ENCODE data around the gene DIS3L2.
"Not testable (repeated sequence)": the region's sequence is repeated elsewhere in the genome, so short reads cannot be mapped to it uniquely, and the experiment has no call there.

DIS3L2 gene

GRCh38 chr2:232313645-232314044 lies 352.1 kb downstream of the DIS3L2 start:
- DNase-seq: not testable (repeated sequence)

- DNase-seq: no peak
These were observed 353.8 kb downstream of the DIS3L2 start for GRCh38 chr2:232315049-232315922.

GRCh38 chr2:232315923-232316299 lies 354.4 kb downstream of the DIS3L2 start:
- no peak for DNase-seq

- DNase-seq: no peak
These were observed 355.2 kb downstream of the DIS3L2 start for GRCh38 chr2:232316461-232317330.

- DNase-seq: no peak
These were observed 356.8 kb downstream of the DIS3L2 start for GRCh38 chr2:232318169-232318855.

GRCh38 chr2:232319067-232319802 lies 357.7 kb downstream of the DIS3L2 start:
- no peak for DNase-seq

- DNase-seq: no peak
These were observed 358.4 kb downstream of the DIS3L2 start for GRCh38 chr2:232319803-232320442.

GRCh38 chr2:232320443-232320803 lies 358.9 kb downstream of the DIS3L2 start:
- DNase-seq: no peak

- no peak for DNase-seq
These were observed 359.8 kb downstream of the DIS3L2 start for GRCh38 chr2:232321156-232321816.

- no peak for DNase-seq
These were observed 360.5 kb downstream of the DIS3L2 start for GRCh38 chr2:232321817-232322559.

- no peak for DNase-seq
These were observed 361.2 kb downstream of the DIS3L2 start for GRCh38 chr2:232322560-232323327.

GRCh38 chr2:232323328-232323650 lies 361.8 kb downstream of the DIS3L2 start:
- DNase-seq: no peak

- DNase-seq: not testable (repeated sequence)
These were observed 362.5 kb downstream of the DIS3L2 start for GRCh38 chr2:232323967-232324366.

GRCh38 chr2:232324778-232325177 lies 363.3 kb downstream of the DIS3L2 start:
- no peak for DNase-seq

GRCh38 chr2:232325324-232326273 lies 364.1 kb downstream of the DIS3L2 start:
- DNase-seq: no peak

- DNase-seq: not testable (repeated sequence)
These were observed 365.0 kb downstream of the DIS3L2 start for GRCh38 chr2:232326274-232327104.

- DNase-seq: peak; percentile 10
These were observed 365.9 kb downstream of the DIS3L2 start for GRCh38 chr2:232327105-232328031.
